Measurements from ENCODE around the gene TNS4.

GRCh38 chr17:40522961-40523310 is 21.5 kb upstream of the TNS4 start:
- no peak for TF ChIP-seq POLR2A (IDR thresholded peaks at IDR 0.05; ENCODE audit: borderline replicate concordance, extremely low read depth, insufficient read depth, insufficient read length)
- no peak for TF ChIP-seq YY1 (IDR thresholded peaks at IDR 0.05; ENCODE audit: extremely low read depth, insufficient replicate concordance, low read depth, low read length)
- TF ChIP-seq ZFX (IDR thresholded peaks at IDR 0.05), result no peak
- no peak for TF ChIP-seq CTCF (IDR thresholded peaks at IDR 0.05 in 2 of 3, conservative IDR thresholded peaks at IDR 0.05 in 1 of 3; ENCODE audit: borderline replicate concordance in 1 of 3, insufficient read depth in 1 of 3, low read depth in 2 of 3, low read length in 2 of 3)
- no peak for TF ChIP-seq POLR2AphosphoS5 (IDR thresholded peaks at IDR 0.05; ENCODE audit: low read depth, low read length)
- no peak for TF ChIP-seq REST (IDR thresholded peaks at IDR 0.05; ENCODE audit: low read depth)
- TF ChIP-seq SP1 (IDR thresholded peaks at IDR 0.05; ENCODE audit: low read depth), result no peak
- TF ChIP-seq MAX (IDR thresholded peaks at IDR 0.05), result no peak
- no peak for TF ChIP-seq EZH2phosphoT487 (IDR thresholded peaks at IDR 0.05; ENCODE audit: borderline replicate concordance)
- TF ChIP-seq CEBPB (IDR thresholded peaks at IDR 0.05; ENCODE audit: low read depth), result no peak
- no peak for TF ChIP-seq EZH2 (IDR thresholded peaks at IDR 0.05)
- no peak for TF ChIP-seq ZNF274 (IDR thresholded peaks at IDR 0.05; ENCODE audit: low read depth, low read length)
- no peak for TF ChIP-seq SRF (IDR thresholded peaks at IDR 0.05; ENCODE audit: low read depth)
- no peak for TF ChIP-seq ZBTB33 (IDR thresholded peaks at IDR 0.05; ENCODE audit: extremely low read depth, insufficient replicate concordance, low read length)
